Measurements from ENCODE around the gene DPEP2.

- TF ChIP-seq CTCF (conservative IDR thresholded peaks at IDR 0.05; ENCODE audit: low read length), result no peak
- TF ChIP-seq EZH2phosphoT487 (IDR thresholded peaks at IDR 0.05; ENCODE audit: borderline replicate concordance), result no peak
Measured at GRCh38 chr16:68015681-68016080, 16.4 kb upstream of the DPEP2 start, which contains the start of gene DPEP2NB.

Measured in Loucy (cell line).